HCT116 (cell line): ENCODE data around the gene LPAR6.

Source experiments
- CTCF ChIP-seq, 3 experiments: fragments of 200-600 bp in 1 of 3; sonication (generic) in 1 of 3; IDR thresholded peaks in 2 of 3; conservative IDR thresholded peaks in 1 of 3; 2 replicates each; pipeline ENCODE4 v1.5.1; 2012 to 2017; ENCODE audit warnings: low read depth in 2 of 3, low read length in 2 of 3, antibody characterized with exemption in 1 of 3, borderline replicate concordance in 1 of 3, control low read depth in 1 of 3, mild to moderate bottlenecking in 1 of 3, mixed read lengths in 1 of 3, mixed run types in 1 of 3, moderate library complexity in 1 of 3; ENCODE audit not compliant: insufficient read depth in 1 of 3
- POLR2A ChIP-seq: IDR thresholded peaks from 2 replicates; pipeline ENCODE4 v1.7.0; 2011; ENCODE audit warnings: borderline replicate concordance; ENCODE audit not compliant: insufficient read depth, insufficient read length; ENCODE audit errors: extremely low read depth
- POLR2AphosphoS5 ChIP-seq: IDR thresholded peaks from 2 replicates; pipeline ENCODE4 v1.6.1; 2011; ENCODE audit warnings: mild to moderate bottlenecking, low read depth, low read length, moderate library complexity
- RAD21 ChIP-seq: IDR thresholded peaks from 2 replicates; pipeline ENCODE4 v1.6.1; 2012; ENCODE audit warnings: low read depth, mild to moderate bottlenecking
- SIN3A ChIP-seq: IDR thresholded peaks from 2 replicates; pipeline ENCODE4 v1.6.1; 2012; ENCODE audit warnings: low read depth
- SP1 ChIP-seq: IDR thresholded peaks from 2 replicates; pipeline ENCODE4 v1.6.1; 2012; ENCODE audit warnings: low read depth
- ZFX ChIP-seq: fragments of 450-650 bp; IDR thresholded peaks from 2 replicates; pipeline ENCODE4 v1.6.1; 2017

- TF ChIP-seq RAD21 (no peak), POLR2A (no peak), CTCF (IDR thresholded peaks at IDR 0.05 in 2 of 3, conservative IDR thresholded peaks at IDR 0.05 in 1 of 3; ENCODE audit: borderline replicate concordance in 1 of 3, insufficient read depth in 1 of 3, low read depth in 2 of 3, low read length in 2 of 3) (no peak), POLR2AphosphoS5 (no peak), ZFX (no peak), SP1 (no peak), SIN3A (no peak)
These were observed 18.5 kb upstream of the LPAR6 start for GRCh38 chr13:48431431-48431830.
